AG04450 (cell line): Measurements from ENCODE around the gene CYB5A. TPM values are rescaled to one million over a fixed set of nuclear protein-coding genes. Genes with fewer than 3 reads are reported as not detected.

ENCODE experiments used
- CTCF ChIA-PET: fragments of 300-600, 350-600 bp; formaldehyde crosslinking; extraction: SDS; loops from one replicate; lab custom pipeline; 2022; ENCODE audit warnings: antibody characterized with exemption, inconsistent platforms; lab: Charles Lee
- POLR2A ChIA-PET: fragments of 350-600 bp; formaldehyde crosslinking; extraction: SDS; loops from one replicate; lab custom pipeline; 2021; ENCODE audit warnings: antibody characterized with exemption, inconsistent platforms; lab: Yijun Ruan, JAX
- DNase-seq: peaks from one replicate; pipeline ENCODE4 v3.0.0-alpha.2; 2011; ENCODE audit warnings: low read depth, low spot score
- H3K27ac ChIP-seq: one replicate; pipeline ENCODE4 v1.5.1; 2012; ENCODE audit warnings: low read depth, low read length, control low read depth
- H3K27me3 ChIP-seq: one replicate; pipeline ENCODE4 v1.6.0; 2012; ENCODE audit warnings: low read length; ENCODE audit not compliant: control insufficient read depth, insufficient read depth
- H3K4me3 ChIP-seq: 2 replicates; pipeline ENCODE4 v1.5.1; 2011; ENCODE audit warnings: mild to moderate bottlenecking, low read depth, low read length, control low read depth
- H3K9me3 ChIP-seq: 2 replicates; pipeline ENCODE4 v1.5.1; 2012; ENCODE audit warnings: low read length; ENCODE audit not compliant: control insufficient read depth, insufficient read depth
- CTCF ChIP-seq: IDR thresholded peaks from 2 replicates; pipeline ENCODE4 v1.5.1; 2011; ENCODE audit warnings: low read depth, low read length, control low read depth, inconsistent platforms
- polyA plus RNA-seq: library from polyadenylated mRNA; depleted of rRNA; stranded (reverse); fragments of >200 nt; gene quantifications from 2 replicates; pipeline ENCODE4 v1.2.3, GENCODE V29; 2011

CYB5A gene
- polyA plus RNA-seq, 1 experiment = 95.2 TPM

GRCh38 chr18:74257083-74257482 is 34.7 kb downstream of the CYB5A start:
- POLR2A ChIA-PET = no interaction called here
- CTCF ChIA-PET = no interaction called here

GRCh38 chr18:74256190-74256589 is 35.6 kb downstream of the CYB5A start:
- no peak overlapping the region for H3K27ac ChIP-seq
- POLR2A ChIA-PET = no interaction called here
- TF ChIP-seq CTCF = no peak

More at GRCh38 chr18:74257083-74257482, 34.7 kb downstream of the CYB5A start:
- Histone ChIP-seq H3K4me3 (no peak overlapping the region), H3K9me3 (no peaks in the 10 kb centered on the region), H3K27ac (no peak overlapping the region), H3K27me3 (no peaks in the 10 kb centered on the region)
- DNase-seq = no peak
- TF ChIP-seq CTCF = no peak

GRCh38 chr18:74255131-74255616 is 36.6 kb downstream of the CYB5A start:
- CTCF ChIA-PET = no interaction called here
- POLR2A ChIA-PET = no interaction called here
- no peaks in the 10 kb centered on the region; the same call in 1 of the 2 replicates for H3K9me3 ChIP-seq
- DNase-seq = no peak
- TF ChIP-seq CTCF = no peak
- H3K4me3 ChIP-seq = no peak overlapping the region
- H3K27me3 ChIP-seq = no peaks in the 10 kb centered on the region
- no peak overlapping the region for H3K27ac ChIP-seq

More at GRCh38 chr18:74256190-74256589, 35.6 kb downstream of the CYB5A start:
- DNase-seq = no peak
- CTCF ChIA-PET = no interaction called here
- Histone ChIP-seq H3K27me3 (no peaks in the 10 kb centered on the region), H3K9me3 (no peaks in the 10 kb centered on the region), H3K4me3 (no peak overlapping the region)

DNA sequence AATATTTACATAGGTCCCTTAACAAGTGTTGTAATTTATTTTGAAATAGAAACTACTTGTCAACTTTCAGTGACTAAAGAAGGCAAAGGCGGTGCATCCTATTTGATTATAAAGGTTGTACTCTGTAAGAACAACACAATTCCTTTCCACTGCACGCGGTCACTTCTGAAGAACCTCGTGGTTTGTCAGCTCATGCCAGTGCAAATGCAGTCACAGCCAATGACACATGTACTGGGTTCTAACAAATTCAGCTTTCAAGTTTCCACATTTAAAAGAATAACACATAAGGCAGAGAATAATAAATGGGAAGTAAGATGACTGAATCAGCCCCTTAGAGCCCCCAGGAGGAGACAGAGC is 39.7 kb downstream of the CYB5A start:
- DNase-seq = no peak
- H3K27ac ChIP-seq = no peak overlapping the region
- H3K27me3 ChIP-seq = no peaks in the 10 kb centered on the region
- H3K9me3 ChIP-seq = no peaks in the 10 kb centered on the region; the same call in 1 of the 2 replicates
- ChIA-PET POLR2A (no interaction called here), CTCF (interaction anchor here (0.9 kb wide), 1 partner anchor 90 kb away, joined by 4 read pairs; no protein-coding TSS in a partner anchor)
- H3K4me3 ChIP-seq = no peak overlapping the region
- no peak for TF ChIP-seq CTCF

DNA sequence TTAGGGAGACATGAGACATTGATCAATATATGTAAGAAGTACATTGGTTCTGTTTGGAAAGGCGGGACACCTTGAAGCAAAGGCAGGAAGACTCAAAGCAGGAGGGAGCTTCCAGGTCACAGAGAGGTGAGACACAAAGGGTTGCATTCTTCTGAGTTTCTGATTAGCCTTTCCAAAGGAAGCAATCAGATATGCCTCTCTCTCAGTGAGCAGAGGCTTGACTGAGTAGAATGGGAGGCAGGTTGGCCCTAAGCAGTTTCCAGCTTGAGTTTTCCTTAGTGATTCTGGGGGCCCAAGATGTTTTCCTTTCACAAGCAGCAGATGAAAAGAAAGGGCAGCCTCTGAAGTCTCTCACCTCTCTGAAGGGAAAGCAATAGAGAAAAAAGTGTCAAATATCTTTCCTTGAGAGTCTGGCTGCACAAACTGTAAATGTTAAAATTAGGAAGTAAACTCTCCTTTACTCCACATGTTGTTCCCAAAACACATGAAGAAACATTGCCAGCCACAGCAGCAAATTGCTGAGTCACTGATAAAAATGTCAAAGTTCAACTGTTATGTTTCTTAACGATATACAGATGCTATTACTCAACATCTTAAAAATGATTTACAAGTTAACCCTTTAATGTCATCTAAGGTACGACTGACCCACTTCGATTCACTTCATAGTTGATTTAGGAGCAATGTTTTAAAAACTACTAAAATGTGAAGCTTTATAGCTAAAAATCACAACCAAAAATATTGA is 40.3 kb downstream of the CYB5A start:
- no peak for TF ChIP-seq CTCF
- Histone ChIP-seq H3K27ac (peak overlapping the region; percentile 33), H3K27me3 (no peaks in the 10 kb centered on the region), H3K4me3 (no peak overlapping the region), H3K9me3 (no peaks in the 10 kb centered on the region; the same call in 1 of the 2 replicates)
- CTCF ChIA-PET = interaction anchor here (0.6 to 1.2 kb wide), 3 partner anchors 90 to 179 kb away, joined by 4 read pairs; no protein-coding TSS in a partner anchor
- POLR2A ChIA-PET = no interaction called here
- no peak for DNase-seq
